Body of pancreas (tissue), 4 donors: Measurements from ENCODE around the gene SIK3. TPM values are rescaled to one million over a fixed set of nuclear protein-coding genes. Genes with fewer than 3 reads are reported as not detected.

ENCODE experiments used
- ATAC-seq: fragments of 150-250 bp; one replicate; pipeline ENCODE4 v1.9.1; 2016
- DNase-seq, 4 donors: peaks; one replicate each; pipeline ENCODE4 v3.0.0-alpha.2; 2019
- H3K27ac ChIP-seq, 4 donors: fragments of 200-600 bp; sonication (generic); 1 replicate in 3 of 4; 2 replicates in 1 of 4; pipeline versions ENCODE4 v1.5.1 to v1.6.1; 2016 to 2019; ENCODE audit warnings: mild to moderate bottlenecking in 1 of 4, mixed read lengths in 1 of 4, moderate library complexity in 1 of 4
- H3K27me3 ChIP-seq, 2 donors: fragments of 200-600 bp; sonication (generic); one replicate each; pipeline ENCODE4 v1.6.0; 2016; ENCODE audit warnings: mild to moderate bottlenecking in 1 of 2
- H3K36me3 ChIP-seq, 2 donors: fragments of 200-600 bp; sonication (generic); replicated peaks in 1 of 2; 2 replicates each; pipeline ENCODE4 v1.5.1; 2016; ENCODE audit warnings: low read depth in 2 of 2; ENCODE audit not compliant: insufficient read depth in 1 of 2
- H3K4me1 ChIP-seq: fragments of 200-600 bp; sonication (generic); one replicate; pipeline ENCODE4 v1.6.0; 2016
- H3K4me3 ChIP-seq, 2 donors: fragments of 200-600 bp; sonication (generic); 1 replicate in 1 of 2; 2 replicates in 1 of 2; pipeline ENCODE4 v1.5.1; 2016 to 2019
- H3K9me3 ChIP-seq, 3 donors: fragments of 200-600 bp; sonication (generic); 1 replicate in 2 of 3; 2 replicates in 1 of 3; pipeline ENCODE4 v1.5.1; 2016
- CTCF ChIP-seq, 7 experiments: fragments of 450-650 bp in 4 of 7; fragments of 200-600 bp in 3 of 7; sonication (generic) in 3 of 7; IDR thresholded peaks; one replicate each; pipeline ENCODE4 v1.5.1; 2016 to 2019; ENCODE audit warnings: antibody characterized with exemption in 7 of 7
- POLR2A ChIP-seq, 3 donors: fragments of 450-650 bp; IDR thresholded peaks; one replicate each; pipeline ENCODE4 v1.6.1; 2016; ENCODE audit warnings: antibody characterized with exemption in 3 of 3, mild to moderate bottlenecking in 2 of 3
- WGBS, 2 donors: methylation state at CpG; one replicate each; pipeline ENCODE4 v1.1.5; 2017; 5-methylcytosine and 5-hydroxymethylcytosine counted together
- intact Hi-C: fragments of 100-400 bp; cut with DNase I; formaldehyde crosslinking; loops from one replicate; pipeline ENCODE4 v1.15.1; 2023
- total RNA-seq, 2 donors: library from RNA; depleted of rRNA; stranded (reverse); fragments of >200 nt; gene quantifications; one replicate each; pipeline ENCODE4 v1.1.0, GENCODE V29; 2016

SIK3 gene
- total RNA-seq, 2 donors from 2014 or later, result 24.1 to 46.1 TPM

- TF ChIP-seq CTCF (IDR thresholded peaks at IDR 0.05) (no peak), POLR2A (IDR thresholded peaks at IDR 0.05) (no peak)
- intact Hi-C loops, result no loop called here
- no peak overlapping the region for H3K4me3 ChIP-seq
Observed at GRCh38 chr11:117017456-117017855, 80.8 kb downstream of the SIK3 start.

DNA sequence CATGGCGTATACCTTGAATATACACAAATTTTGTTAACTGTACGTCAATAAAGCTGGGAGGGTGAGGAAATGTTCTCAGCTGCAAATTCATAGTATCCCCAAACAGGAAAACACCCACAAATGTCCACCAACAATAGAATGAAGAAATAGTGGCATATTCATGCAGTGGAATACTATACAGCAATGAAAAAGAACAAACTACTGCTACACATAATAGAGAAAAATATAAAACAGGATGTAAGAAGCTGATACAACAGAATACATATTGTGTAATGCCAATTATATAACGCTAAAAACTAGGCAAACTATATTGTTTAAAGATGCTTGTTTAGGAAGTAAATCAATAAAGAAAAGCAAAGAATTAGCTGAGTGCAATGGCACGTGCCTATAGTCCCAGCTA, 81.5 kb downstream of the SIK3 start:
- no peak for ATAC-seq
- no peak overlapping the region for H3K27ac ChIP-seq
- no peaks in the 10 kb centered on the region for H3K36me3 ChIP-seq
- no peak overlapping the region for H3K4me3 ChIP-seq
- 85 to 93% methylated on average over 4 of the region's 4 CpGs for WGBS, 2 donors
- no peaks in the 10 kb centered on the region for H3K27me3 ChIP-seq
- H3K4me1 ChIP-seq, result peaks cover 28% of the 10 kb centered on the region
- no peaks in the 10 kb centered on the region for H3K9me3 ChIP-seq
- intact Hi-C loops, result no loop called here
- DNase-seq, result no peak
- TF ChIP-seq CTCF (IDR thresholded peaks at IDR 0.05) (no peak), POLR2A (IDR thresholded peaks at IDR 0.05) (no peak)

More at GRCh38 chr11:117017456-117017855, 80.8 kb downstream of the SIK3 start:
- no peaks in the 10 kb centered on the region for H3K27me3 ChIP-seq
- DNase-seq (no peak), ATAC-seq (no peak)
- H3K4me1 ChIP-seq, result peaks cover 31% of the 10 kb centered on the region
- H3K36me3 ChIP-seq, result no peaks in the 10 kb centered on the region
- no peak overlapping the region for H3K27ac ChIP-seq
- no peaks in the 10 kb centered on the region for H3K9me3 ChIP-seq
- WGBS, 2 donors, result 70 to 76% methylated on average over 1 of the region's 1 CpG

GRCh38 chr11:117016246-117016645, 82.0 kb downstream of the SIK3 start:
- no peak for TF ChIP-seq POLR2A (IDR thresholded peaks at IDR 0.05)
- no peak for TF ChIP-seq CTCF (IDR thresholded peaks at IDR 0.05)
- ATAC-seq (no peak), DNase-seq (no peak)
- intact Hi-C loops, result no loop called here
- H3K27ac ChIP-seq, result no peak overlapping the region
- H3K27me3 ChIP-seq, result no peaks in the 10 kb centered on the region
- H3K4me1 ChIP-seq, result peaks cover 23% of the 10 kb centered on the region
- H3K9me3 ChIP-seq, result no peaks in the 10 kb centered on the region
- no peaks in the 10 kb centered on the region for H3K36me3 ChIP-seq
- H3K4me3 ChIP-seq, result no peak overlapping the region
- 93 to 98% methylated on average over 6 of the region's 6 CpGs for WGBS, 2 donors

DNA sequence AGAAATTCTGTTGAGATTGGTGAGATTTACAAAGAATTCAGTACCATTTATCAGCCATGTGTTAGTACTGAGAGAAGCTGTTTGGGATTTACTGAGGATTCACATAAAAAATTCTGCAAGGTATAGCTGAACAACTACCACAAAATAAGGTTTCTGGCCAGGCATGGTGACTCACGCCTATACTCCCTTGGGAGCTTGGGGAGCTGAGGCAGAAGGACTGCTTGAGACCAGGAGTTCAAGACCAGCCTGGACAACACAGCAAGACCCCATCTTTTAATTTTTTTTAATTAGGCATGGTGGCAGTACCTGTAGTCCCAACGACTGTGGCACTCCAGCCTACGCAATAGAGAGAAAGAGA, 86.7 kb downstream of the SIK3 start:
- H3K9me3 ChIP-seq, result no peaks in the 10 kb centered on the region
- DNase-seq (no peak), ATAC-seq (no peak)
- H3K4me3 ChIP-seq, result no peak overlapping the region
- H3K27ac ChIP-seq, result no peak overlapping the region
- H3K36me3 ChIP-seq, result no peaks in the 10 kb centered on the region
- TF ChIP-seq CTCF (IDR thresholded peaks at IDR 0.05), result no peak
- no peak for TF ChIP-seq POLR2A (IDR thresholded peaks at IDR 0.05)
- WGBS, 2 donors, result 96% methylated on average over 3 of the region's 3 CpGs
- H3K4me1 ChIP-seq, result no peaks in the 10 kb centered on the region
- H3K27me3 ChIP-seq, result no peaks in the 10 kb centered on the region
- intact Hi-C loops, result no loop called here

GRCh38 chr11:117010808-117011540, 87.3 kb downstream of the SIK3 start:
- no peaks in the 10 kb centered on the region for H3K27me3 ChIP-seq
- H3K36me3 ChIP-seq, result no peaks in the 10 kb centered on the region
- no peaks in the 10 kb centered on the region for H3K4me1 ChIP-seq
- intact Hi-C loops, result no loop called here
- no peak overlapping the region for H3K4me3 ChIP-seq
- no peaks in the 10 kb centered on the region for H3K9me3 ChIP-seq
- H3K27ac ChIP-seq, result no peak overlapping the region
- DNase-seq (no peak), ATAC-seq (no peak)
- TF ChIP-seq POLR2A (IDR thresholded peaks at IDR 0.05) (no peak), CTCF (IDR thresholded peaks at IDR 0.05) (no peak)
- WGBS, 2 donors, result 88 to 92% methylated on average over 14 of the region's 14 CpGs
